ENCODE data around the gene AKNAD1.

DNA sequence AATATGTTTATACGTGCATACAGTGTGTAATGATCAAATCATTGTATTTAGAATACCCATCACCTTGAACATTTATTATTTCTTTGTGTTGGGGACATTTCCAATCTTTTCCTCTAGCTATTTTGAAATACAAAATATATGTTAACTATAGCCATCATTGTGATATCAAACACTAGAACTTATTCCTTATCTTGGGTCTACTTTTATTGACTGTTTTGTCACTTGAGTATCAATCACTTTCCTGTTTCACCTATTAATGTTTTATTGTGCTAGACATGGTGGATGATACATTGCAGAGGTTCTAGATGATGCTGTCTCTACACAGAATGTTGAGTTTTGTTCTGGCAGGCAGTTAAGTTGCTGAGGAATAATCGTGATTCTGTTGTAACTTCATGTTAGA is 64.5 kb downstream of the AKNAD1 start:
- no peak for TF ChIP-seq CTCF (IDR thresholded peaks at IDR 0.05)
- TF ChIP-seq POLR2A (IDR thresholded peaks at IDR 0.05): no peak
